ENCODE data around the gene ABHD12. TPM values are rescaled to one million over a fixed set of nuclear protein-coding genes. Genes with fewer than 3 reads are reported as not detected.

The ABHD12 gene
- polyA plus RNA-seq, 1 experiment, result 25.0 TPM

- no peak for TF ChIP-seq CTCF (IDR thresholded peaks at IDR 0.05; ENCODE audit: insufficient read depth, low read depth, low read length)
- Histone ChIP-seq H3K36me3 (ENCODE audit: control insufficient read depth, insufficient read depth, low read length) (peaks cover 67% of the 10 kb centered on the region), H3K27me3 (ENCODE audit: control insufficient read depth, insufficient read depth, low read length) (no peaks in the 10 kb centered on the region), H3K4me3 (ENCODE audit: low read depth, low read length) (no peak overlapping the region)
- no peak for DNase-seq (ENCODE audit: low read depth)
- CTCF ChIA-PET, result interaction anchor here (2.1 kb wide), 1 partner anchor 14 kb away, joined by 5 read pairs; no protein-coding TSS in a partner anchor
- POLR2A ChIA-PET, result no interaction called here
These were observed 109.8 kb downstream of the ABHD12 start for GRCh38 chr20:25280574-25281535.

GRCh38 chr20:25280051-25280573, 110.5 kb downstream of the ABHD12 start:
- ChIA-PET CTCF (interaction anchor here (2.1 kb wide), 1 partner anchor 15 kb away, joined by 5 read pairs; no protein-coding TSS in a partner anchor), POLR2A (no interaction called here)

DNA sequence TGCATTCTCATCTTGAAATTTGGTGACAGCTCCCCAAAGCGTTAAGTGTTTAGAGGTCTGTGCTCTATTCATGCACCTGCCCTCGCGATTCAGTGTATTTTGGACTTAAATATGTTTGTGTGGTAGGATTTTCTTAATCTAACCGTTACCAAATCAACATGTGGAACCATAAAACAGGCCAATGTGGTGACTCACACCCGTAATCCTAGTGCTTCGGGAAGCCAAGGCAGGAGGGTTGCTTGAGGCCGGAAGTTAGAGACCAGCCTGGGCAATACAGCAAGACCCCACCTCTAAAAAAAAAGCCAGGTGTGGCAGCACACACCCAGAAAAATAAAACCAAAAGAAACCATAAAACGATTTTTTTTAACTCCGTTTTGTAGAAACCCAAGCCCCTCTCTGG, 111.2 kb downstream of the ABHD12 start:
- CTCF ChIA-PET, result no interaction called here
- DNase-seq (ENCODE audit: low read depth), result no peak
- no peak overlapping the region for H3K4me3 ChIP-seq (ENCODE audit: low read depth, low read length)
- peaks cover 68% of the 10 kb centered on the region for H3K36me3 ChIP-seq (ENCODE audit: control insufficient read depth, insufficient read depth, low read length)
- TF ChIP-seq CTCF (IDR thresholded peaks at IDR 0.05; ENCODE audit: insufficient read depth, low read depth, low read length), result no peak
- POLR2A ChIA-PET, result no interaction called here
- H3K27me3 ChIP-seq (ENCODE audit: control insufficient read depth, insufficient read depth, low read length), result no peaks in the 10 kb centered on the region

More at GRCh38 chr20:25280051-25280573, 110.5 kb downstream of the ABHD12 start:
- Histone ChIP-seq H3K4me3 (ENCODE audit: low read depth, low read length) (no peak overlapping the region), H3K27me3 (ENCODE audit: control insufficient read depth, insufficient read depth, low read length) (no peaks in the 10 kb centered on the region), H3K36me3 (ENCODE audit: control insufficient read depth, insufficient read depth, low read length) (peaks cover 64% of the 10 kb centered on the region)
- no peak for TF ChIP-seq CTCF (IDR thresholded peaks at IDR 0.05; ENCODE audit: insufficient read depth, low read depth, low read length)
- no peak for DNase-seq (ENCODE audit: low read depth)

DNA sequence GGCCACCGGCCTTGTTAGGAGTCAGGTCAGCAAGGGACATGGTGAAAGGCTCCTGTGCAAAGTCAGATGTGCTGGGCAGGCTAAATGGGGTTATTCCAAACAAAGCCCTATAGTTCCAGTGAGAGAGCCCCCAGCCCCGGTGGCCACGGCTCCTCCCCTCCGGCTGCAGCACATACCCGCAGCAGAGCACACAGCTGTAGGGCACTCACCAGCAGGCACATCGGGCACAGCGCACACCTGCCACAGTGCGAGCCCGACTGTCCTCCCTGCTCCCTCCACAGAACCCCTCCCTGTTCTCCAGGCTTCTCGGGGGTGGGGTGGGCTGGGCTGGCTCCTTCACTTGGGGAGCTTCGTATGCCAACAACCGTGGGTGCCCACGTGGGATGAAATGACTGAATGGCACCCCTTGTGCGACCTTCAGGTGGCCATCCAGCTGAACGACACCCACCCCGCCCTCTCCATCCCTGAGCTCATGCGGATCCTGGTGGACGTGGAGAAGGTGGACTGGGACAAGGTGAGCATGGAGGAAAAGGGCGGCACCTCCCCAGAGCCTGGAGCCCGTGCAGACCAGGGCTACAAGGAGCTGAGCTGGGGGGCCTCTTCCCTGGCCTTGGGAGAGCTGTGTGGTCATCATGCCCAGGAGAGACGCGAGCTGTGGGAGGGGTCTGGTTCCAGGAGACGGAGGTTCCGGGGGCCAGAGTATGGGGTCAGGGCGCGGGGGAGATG, 111.8 kb downstream of the ABHD12 start:
- Histone ChIP-seq H3K36me3 (ENCODE audit: control insufficient read depth, insufficient read depth, low read length) (peaks cover 65% of the 10 kb centered on the region), H3K27me3 (ENCODE audit: control insufficient read depth, insufficient read depth, low read length) (no peaks in the 10 kb centered on the region), H3K4me3 (ENCODE audit: low read depth, low read length) (no peak overlapping the region)
- no peak for TF ChIP-seq CTCF (IDR thresholded peaks at IDR 0.05; ENCODE audit: insufficient read depth, low read depth, low read length)
- no peak for DNase-seq (ENCODE audit: low read depth)
- POLR2A ChIA-PET, result no interaction called here
- CTCF ChIA-PET, result no interaction called here

All from BJ (cell line).